Measurements from ENCODE around the gene FOCAD. TPM values are rescaled to one million over a fixed set of nuclear protein-coding genes. Genes with fewer than 3 reads are reported as not detected.

Gene FOCAD
- total RNA-seq, 1 experiment from 2014 or later: 42.7 TPM

DNA sequence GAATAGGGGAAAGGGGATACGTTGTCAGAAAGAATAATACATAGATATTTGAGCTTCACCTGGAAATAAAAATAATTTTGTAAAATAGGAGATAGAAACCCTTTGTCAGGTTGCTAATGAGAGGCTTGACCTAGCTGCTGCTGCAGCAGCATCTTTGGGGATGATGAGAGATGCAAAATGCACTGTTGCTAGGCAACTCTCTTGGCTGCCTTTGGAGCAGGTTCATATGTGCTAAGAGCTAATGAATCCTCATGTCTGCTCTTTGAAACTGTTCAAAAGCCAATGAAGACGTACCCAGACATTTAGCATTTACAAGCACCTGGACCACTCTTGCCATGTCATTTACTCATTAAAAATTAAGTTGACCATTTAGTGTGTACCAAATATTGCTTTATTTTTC is 121.7 kb downstream of the FOCAD start:
- BruUV-seq (replicated peaks): no TSS peak
- DNase-seq (ENCODE audit: low spot score): no peak
- Histone ChIP-seq H3K27ac (ENCODE audit: low read depth, low read length, poor library complexity, severe bottlenecking) (no peak overlapping the region), H3K9me3 (ENCODE audit: low read depth, low read length, poor library complexity, severe bottlenecking) (no peaks in the 10 kb centered on the region), H3K27me3 (replicated peaks; ENCODE audit: insufficient read depth, low read depth, low read length, poor library complexity) (no peaks in the 10 kb centered on the region), H3K36me3 (ENCODE audit: insufficient read depth, low read length, poor library complexity, severe bottlenecking) (no peaks in the 10 kb centered on the region), H3K4me1 (ENCODE audit: insufficient read depth, low read length, poor library complexity, severe bottlenecking) (peaks cover 12% of the 10 kb centered on the region), H3K4me3 (ENCODE audit: low read depth, low read length, poor library complexity, severe bottlenecking) (no peak overlapping the region)
- ChIA-PET CTCF (no interaction called here), POLR2A (ENCODE audit: low non-redundant PET) (no interaction called here)
- intact Hi-C loops (cut with micrococcal nuclease; ENCODE audit: unreplicated experiment): no loop called here
- TF ChIP-seq EZH2 (IDR thresholded peaks at IDR 0.05; ENCODE audit: borderline replicate concordance, low read depth, low read length, poor library complexity, severe bottlenecking): no peak
- no peak for TF ChIP-seq CTCF (conservative IDR thresholded peaks at IDR 0.05; ENCODE audit: low read depth, low read length)

- Histone ChIP-seq H3K27me3 (replicated peaks; ENCODE audit: insufficient read depth, low read depth, low read length, poor library complexity) (no peaks in the 10 kb centered on the region), H3K36me3 (ENCODE audit: insufficient read depth, low read length, poor library complexity, severe bottlenecking) (no peaks in the 10 kb centered on the region), H3K9me3 (ENCODE audit: low read depth, low read length, poor library complexity, severe bottlenecking) (no peaks in the 10 kb centered on the region), H3K27ac (ENCODE audit: low read depth, low read length, poor library complexity, severe bottlenecking) (no peak overlapping the region), H3K4me1 (ENCODE audit: insufficient read depth, low read length, poor library complexity, severe bottlenecking) (peaks cover 12% of the 10 kb centered on the region), H3K4me3 (ENCODE audit: low read depth, low read length, poor library complexity, severe bottlenecking) (no peak overlapping the region)
- intact Hi-C loops (cut with micrococcal nuclease; ENCODE audit: unreplicated experiment): no loop called here
- ChIA-PET CTCF (no interaction called here), POLR2A (ENCODE audit: low non-redundant PET) (interaction anchor here (0.9 kb wide), 1 partner anchor 184 kb away, joined by 3 read pairs; no protein-coding TSS in a partner anchor)
- TF ChIP-seq EZH2 (IDR thresholded peaks at IDR 0.05; ENCODE audit: borderline replicate concordance, low read depth, low read length, poor library complexity, severe bottlenecking): no peak
- no peak for TF ChIP-seq CTCF (conservative IDR thresholded peaks at IDR 0.05; ENCODE audit: low read depth, low read length)
- no TSS peak for BruUV-seq (replicated peaks)
- DNase-seq (ENCODE audit: low spot score): no peak
These were observed 123.9 kb downstream of the FOCAD start for GRCh38 chr9:20808002-20808401.

DNA sequence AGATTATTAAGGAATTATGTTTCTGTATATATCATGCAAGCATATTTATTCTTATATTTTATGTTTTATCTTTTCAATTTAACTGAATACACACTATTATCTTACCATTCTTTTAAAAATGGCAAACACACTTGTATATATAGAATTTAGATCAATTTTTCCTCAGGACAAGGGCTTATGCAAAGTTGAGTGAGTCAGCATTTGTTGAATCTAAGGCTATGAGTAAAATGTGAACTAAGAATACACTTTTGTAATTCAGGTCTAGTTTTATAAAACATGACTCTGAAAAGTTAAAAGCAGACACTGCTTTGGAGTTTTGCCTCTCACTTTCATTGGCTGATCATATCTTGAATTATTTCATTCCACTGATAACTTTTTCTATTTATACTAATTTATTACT is 127.8 kb downstream of the FOCAD start:
- no peak for TF ChIP-seq EZH2 (IDR thresholded peaks at IDR 0.05; ENCODE audit: borderline replicate concordance, low read depth, low read length, poor library complexity, severe bottlenecking)
- no peak for TF ChIP-seq CTCF (conservative IDR thresholded peaks at IDR 0.05; ENCODE audit: low read depth, low read length)
- H3K9me3 ChIP-seq (ENCODE audit: low read depth, low read length, poor library complexity, severe bottlenecking): no peaks in the 10 kb centered on the region
- H3K36me3 ChIP-seq (ENCODE audit: insufficient read depth, low read length, poor library complexity, severe bottlenecking): no peaks in the 10 kb centered on the region
- no peaks in the 10 kb centered on the region for H3K27me3 ChIP-seq (replicated peaks; ENCODE audit: insufficient read depth, low read depth, low read length, poor library complexity)
- ChIA-PET CTCF (no interaction called here), POLR2A (ENCODE audit: low non-redundant PET) (no interaction called here)
- no peak for DNase-seq (ENCODE audit: low spot score)
- BruUV-seq (replicated peaks): no TSS peak
- no peak overlapping the region for H3K27ac ChIP-seq (ENCODE audit: low read depth, low read length, poor library complexity, severe bottlenecking)
- H3K4me3 ChIP-seq (ENCODE audit: low read depth, low read length, poor library complexity, severe bottlenecking): no peak overlapping the region
- intact Hi-C loops (cut with micrococcal nuclease; ENCODE audit: unreplicated experiment): no loop called here
- no peaks in the 10 kb centered on the region for H3K4me1 ChIP-seq (ENCODE audit: insufficient read depth, low read length, poor library complexity, severe bottlenecking)
